HepG2 (cell line): ENCODE data around the gene TXNRD2. TPM values are rescaled to one million over a fixed set of nuclear protein-coding genes. Genes with fewer than 3 reads are reported as not detected.

Source experiments
- ATAC-seq: fragments of 200-7000 bp; cut with Tn5 transposase; 3 replicates; pipeline ENCODE4 v1.9.1; 2020; ENCODE audit warnings: mild to moderate bottlenecking, moderate library complexity
- BruUV-seq: library from RNA; stranded (reverse); fragments of 400-500 nt; replicated peaks from 2 replicates; lab custom pipeline; 2021; lab: Mats Ljungman, UMichigan
- CTCF ChIA-PET: fragments of 300-600 bp; formaldehyde crosslinking; extraction: SDS; loops from one replicate; lab custom pipeline; 2021; ENCODE audit warnings: low total read pairs, inconsistent platforms, low intra/inter-chr PET ratio; lab: Yijun Ruan, JAX
- POLR2A ChIA-PET: fragments of 350-600 bp; sonication (Branson Sonifier 250); formaldehyde crosslinking; loops from one replicate; lab custom pipeline; 2020; ENCODE audit warnings: antibody characterized with exemption, inconsistent platforms; lab: Yijun Ruan, JAX
- DNase-seq: peaks from one replicate; pipeline ENCODE4 v3.0.0-alpha.2; 2015; ENCODE audit warnings: low spot score
- FAIRE-seq: peaks from 3 replicates; lab custom pipeline; 2011; peaks lifted over from hg19 to GRCh38; lab: Jason Lieb, UNC
- H2AFZ ChIP-seq: one replicate; pipeline ENCODE4 v1.6.1; 2011; ENCODE audit warnings: low read length, inconsistent platforms
- H3K27ac ChIP-seq: fragments of 300-600 bp; 3 replicates; pipeline ENCODE4 v1.8.0; 2011; ENCODE audit warnings: mixed run types, mild to moderate bottlenecking, mixed read lengths, low read length, inconsistent platforms; ENCODE audit not compliant: insufficient read depth; ENCODE audit errors: extremely low read length
- H3K27me3 ChIP-seq, 2 experiments: fragments of 200-600 bp in 1 of 2; 2 replicates in 1 of 2; 3 replicates in 1 of 2; pipeline versions ENCODE4 v1.6.0 to v1.8.0; 2011; ENCODE audit warnings: low read length in 2 of 2, mild to moderate bottlenecking in 2 of 2, moderate library complexity in 2 of 2, inconsistent platforms in 1 of 2; ENCODE audit not compliant: insufficient read depth in 2 of 2, control insufficient read depth in 1 of 2
- H3K36me3 ChIP-seq, 2 experiments: fragments of 200-600 bp in 1 of 2; replicated peaks in 1 of 2; 2 replicates in 1 of 2; 3 replicates in 1 of 2; pipeline versions ENCODE4 v1.5.1 to v1.8.0; 2011; ENCODE audit warnings: low read length in 2 of 2, inconsistent platforms in 1 of 2; ENCODE audit not compliant: insufficient read depth in 2 of 2, control insufficient read depth in 1 of 2
- H3K4me1 ChIP-seq: 2 replicates; pipeline ENCODE4 v1.5.1; 2012; ENCODE audit warnings: low read length, inconsistent platforms; ENCODE audit not compliant: insufficient read depth
- H3K4me2 ChIP-seq: 2 replicates; pipeline ENCODE4 v1.6.0; 2011; ENCODE audit warnings: low read depth, low read length, inconsistent platforms
- H3K4me3 ChIP-seq, 3 experiments: fragments of 200-600 bp in 1 of 3; sonication (generic), shearing (Covaris generic) in 1 of 3; replicated peaks in 1 of 3; 2 replicates each; pipeline ENCODE4 v1.5.1; 2011 to 2016; ENCODE audit warnings: low read length in 3 of 3, inconsistent platforms in 2 of 3, low read depth in 2 of 3, mild to moderate bottlenecking in 2 of 3, control low read depth in 1 of 3, mixed read lengths in 1 of 3; ENCODE audit not compliant: insufficient read depth in 1 of 3
- H3K79me2 ChIP-seq: one replicate; pipeline ENCODE4 v1.6.1; 2011; ENCODE audit warnings: low read length, inconsistent platforms; ENCODE audit not compliant: insufficient read depth
- H3K9ac ChIP-seq: 2 replicates; pipeline ENCODE4 v1.6.0; 2011; ENCODE audit warnings: mild to moderate bottlenecking, low read depth, low read length, inconsistent platforms; ENCODE audit not compliant: insufficient read depth
- H3K9me3 ChIP-seq: 2 replicates; pipeline ENCODE4 v1.5.1; 2012; ENCODE audit warnings: mild to moderate bottlenecking, low read length
- H4K20me1 ChIP-seq: 2 replicates; pipeline ENCODE4 v1.6.0; 2011; ENCODE audit warnings: inconsistent platforms, mild to moderate bottlenecking, low read length, moderate library complexity; ENCODE audit not compliant: insufficient read depth
- AGO2 ChIP-seq: fragments of 200-400 bp; formaldehyde crosslinking; optimal IDR thresholded peaks from 2 replicates; pipeline ENCODE3; 2017; ENCODE audit warnings: mild to moderate bottlenecking, low read depth, low read length, moderate library complexity
- DRAP1 ChIP-seq: IDR thresholded peaks from 2 replicates; pipeline ENCODE4 v1.6.1; 2016; ENCODE audit warnings: missing genetic modification reagents, missing compliant biosample characterization
- E2F5 ChIP-seq: sonication (generic); formaldehyde crosslinking; conservative IDR thresholded peaks from 2 replicates; pipeline ENCODE4 v1.4.0; 2020; ENCODE audit warnings: missing genetic modification reagents
- LBX2 ChIP-seq: sonication (generic); formaldehyde crosslinking; IDR thresholded peaks from 2 replicates; pipeline ENCODE4 v1.5.0; 2020; ENCODE audit warnings: missing genetic modification reagents, mild to moderate bottlenecking, borderline replicate concordance
- NAIF1 ChIP-seq: sonication (generic); formaldehyde crosslinking; IDR thresholded peaks from 2 replicates; pipeline ENCODE4 v1.5.0; 2020; ENCODE audit warnings: mild to moderate bottlenecking, missing genetic modification reagents, borderline replicate concordance
- RBFOX2 ChIP-seq: fragments of 200-400 bp; formaldehyde crosslinking; IDR thresholded peaks from 2 replicates; pipeline ENCODE4 v1.6.1; 2017; ENCODE audit warnings: low read depth, mild to moderate bottlenecking, low read length
- SMARCE1 ChIP-seq: fragments of 450-650 bp; IDR thresholded peaks from 2 replicates; pipeline ENCODE4 v1.6.1; 2017; ENCODE audit warnings: borderline replicate concordance
- U2AF2 ChIP-seq: fragments of 200-400 bp; formaldehyde crosslinking; IDR thresholded peaks from 2 replicates; pipeline ENCODE4 v1.6.1; 2017; ENCODE audit warnings: low read depth, mild to moderate bottlenecking, low read length
- ZBTB33 ChIP-seq: sonication (generic); formaldehyde crosslinking; IDR thresholded peaks from 2 replicates; pipeline ENCODE4 v1.4.0; 2020; ENCODE audit warnings: missing genetic modification reagents
- ZSCAN30 ChIP-seq: sonication (generic); formaldehyde crosslinking; IDR thresholded peaks from 2 replicates; pipeline ENCODE4 v1.5.0; 2020; ENCODE audit warnings: mild to moderate bottlenecking, missing genetic modification reagents
- WGBS: methylation state at CpG from one replicate; pipeline ENCODE4 v1.1.6; 2017; ENCODE audit warnings: low lambda C conversion rate; 5-methylcytosine and 5-hydroxymethylcytosine counted together
- in situ Hi-C: cut with HindIII; loops from 2 replicates; pipeline ENCODE4 v1.10.0; 2017; ENCODE audit warnings: low pct_unique_long_range_greater_than_20kb; ENCODE audit not compliant: extremely low pct_ligation_motif_present
- intact Hi-C: fragments of 100-400 bp; cut with micrococcal nuclease; formaldehyde crosslinking; loops from one replicate; pipeline ENCODE4 v1.10.0; 2022; ENCODE audit not compliant: unreplicated experiment
- polyA plus RNA-seq, 8 experiments: library from polyadenylated mRNA; depleted of rRNA in 3 of 8; stranded (reverse) in 7 of 8; unstranded in 1 of 8; fragments of >200 nt; fragmentation: Illumina TruSeq in 4 of 8; extraction: Trizol in 4 of 8; gene quantifications; 2 replicates each; pipeline versions ENCODE4 v1.2.1 to v1.2.3, GENCODE V29; 2011 to 2016; ENCODE audit warnings: low read depth in 4 of 8, missing spikeins in 1 of 8, mixed read lengths in 1 of 8; ENCODE audit not compliant: insufficient read depth in 1 of 8
- total RNA-seq, 5 experiments: library from RNA; depleted of rRNA; stranded (reverse); fragments of >200 nt; fragmentation: Illumina TruSeq; extraction: Trizol; gene quantifications; 2 replicates each; pipeline ENCODE4 v1.2.3, GENCODE V29; 2016; ENCODE audit warnings: low read depth in 1 of 5

Gene TXNRD2
- total and polyA plus RNA-seq, 2 of the 13 experiments (the other 11 are each of a cell fraction or from before 2014, with no cell fraction given): 17.5 to 18.6 TPM

GRCh38 chr22:19972652-19973550, 31.3 kb upstream of the TXNRD2 start:
- H3K4me2 ChIP-seq: no peak overlapping the region
- ChIA-PET POLR2A (interaction anchor here (1.5 to 3.2 kb wide), 3 partner anchors 10 to 20 kb away, joined by 5 to 12 read pairs (median 11); no protein-coding TSS in a partner anchor), CTCF (no interaction called here)
- DNase-seq (no peak), ATAC-seq (no peak), FAIRE-seq (no peak)
- H3K79me2 ChIP-seq: no peaks in the 10 kb centered on the region
- peaks cover 7 to 10% of the 10 kb centered on the region in 2 experiments; a peak in 4 of 5 replicates for H3K36me3 ChIP-seq
- no peaks in the 10 kb centered on the region for H4K20me1 ChIP-seq
- H3K27me3 ChIP-seq: no peaks in the 10 kb centered on the region
- BruUV-seq: no TSS peak
- in situ Hi-C loops: loop anchor here (5.0 kb wide), 1 partner anchor 39 kb away; no protein-coding TSS in a partner anchor
- H3K4me1 ChIP-seq: peaks cover 37% of the 10 kb centered on the region
- no peaks in the 10 kb centered on the region for H3K9me3 ChIP-seq
- H2AFZ ChIP-seq: no peak overlapping the region
- no peak overlapping the region for H3K27ac ChIP-seq
- H3K9ac ChIP-seq: no peak overlapping the region
- intact Hi-C loops: no loop called here
- H3K4me3 ChIP-seq: no peak overlapping the region
- 96% methylated on average over 45 of the region's 50 CpGs for WGBS
- TF ChIP-seq ZBTB33 (CRISPR knock-in tag): peak; percentile 80; the same call in 1 of the 2 replicates
- TF ChIP-seq RBFOX2: peak; percentile 28; the same call in 1 of the 2 replicates
- TF ChIP-seq DRAP1: no peak
- TF ChIP-seq ZSCAN30: no peak
- no peak for TF ChIP-seq NAIF1 (CRISPR knock-in tag)
- no peak for TF ChIP-seq LBX2 (CRISPR knock-in tag)
- TF ChIP-seq U2AF2: no peak
- TF ChIP-seq AGO2: peak; percentile 47
- no peak for TF ChIP-seq E2F5 (CRISPR knock-in tag)
- TF ChIP-seq SMARCE1: no peak
